ENCODE data around the gene MYO1C. TPM values are rescaled to one million over a fixed set of nuclear protein-coding genes. Genes with fewer than 3 reads are reported as not detected.

The MYO1C gene
- total and polyA plus RNA-seq, 4 donors, result 73.4 to 237 (median 89.6) TPM

DNA sequence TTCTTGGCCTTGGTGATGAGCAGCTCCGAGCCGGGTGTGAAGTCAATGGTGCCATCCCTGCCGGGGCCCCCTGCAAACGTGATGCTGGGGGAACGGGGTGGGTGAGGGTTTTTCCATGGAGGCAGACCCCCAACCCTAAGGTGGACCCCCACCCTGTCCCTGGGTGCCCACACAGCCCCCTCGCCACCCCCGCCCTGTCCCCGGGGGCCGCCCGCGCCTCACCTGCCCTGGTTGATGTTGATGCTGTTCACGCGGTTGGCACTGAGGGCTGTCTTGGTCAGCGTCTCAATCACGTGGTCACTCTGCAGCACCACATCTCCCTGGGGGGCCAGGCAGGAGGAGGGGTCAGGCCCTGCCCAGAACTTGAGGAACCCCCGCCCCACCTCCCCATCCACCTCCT is 25.2 kb downstream of the MYO1C start:
- peaks cover 0 to 3% (median 0%) of the 10 kb centered on the region in 5 donors for H3K4me1 ChIP-seq (ENCODE audit: control insufficient read depth in 5 of 5, insufficient read depth in 5 of 5, low read length in 5 of 5)

DNA sequence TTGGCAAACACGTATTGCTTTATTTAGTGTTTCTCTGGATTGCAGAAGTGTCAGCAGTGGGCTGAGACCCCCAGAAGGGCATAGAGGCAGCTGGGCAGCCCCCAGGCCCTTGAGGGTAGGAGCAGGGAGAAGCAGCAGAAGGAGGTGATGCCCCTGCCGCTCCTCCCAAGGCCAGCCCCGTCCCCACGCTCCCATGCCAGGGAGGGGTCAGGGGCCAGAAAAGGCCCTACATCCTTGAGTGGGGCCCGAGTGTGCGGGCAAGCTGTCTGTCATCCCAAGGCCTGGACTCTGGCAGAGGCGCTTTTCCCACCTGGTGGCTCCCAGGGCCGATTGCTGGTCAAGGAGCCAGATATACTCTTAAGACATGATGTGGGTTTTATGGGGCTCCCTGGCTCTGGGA is 28.3 kb downstream of the MYO1C start:
- H3K27me3 ChIP-seq (ENCODE audit: control insufficient read depth in 3 of 3, insufficient read depth in 3 of 3, low read length in 2 of 3), result no peaks in the 10 kb centered on the region
- H3K9me3 ChIP-seq (ENCODE audit: control insufficient read depth in 4 of 4, insufficient read depth in 3 of 4, low read length in 3 of 4), result no peaks in the 10 kb centered on the region
- no peaks in the 10 kb centered on the region for H3K4me1 ChIP-seq (ENCODE audit: control insufficient read depth in 5 of 5, insufficient read depth in 5 of 5, low read length in 5 of 5)
- H3K4me3 ChIP-seq, result no peak overlapping the region
- no peak overlapping the region for H3K9ac ChIP-seq (ENCODE audit: insufficient read depth in 1 of 2, low read length in 2 of 2)
- peaks cover 6 to 36% (median 10%) of the 10 kb centered on the region in 4 donors for H3K36me3 ChIP-seq (ENCODE audit: control insufficient read depth in 4 of 4, insufficient read depth in 4 of 4, low read length in 4 of 4)
- 83 to 90% methylated on average over 8 of the region's 8 CpGs for WGBS, 2 donors
- no peak for ATAC-seq (ENCODE audit: insufficient read depth, low FRiP score)
- TF ChIP-seq CTCF (IDR thresholded peaks at IDR 0.05; ENCODE audit: control extremely low read depth, extremely low read depth), result no peak
- no peak for DNase-seq
- H3K27ac ChIP-seq (ENCODE audit: low read depth in 1 of 2, low read length in 1 of 2), result no peak overlapping the region

More for the DNA sequence above, 25.2 kb downstream of the MYO1C start:
- no peak for DNase-seq
- ATAC-seq (ENCODE audit: insufficient read depth, low FRiP score), result no peak
- peaks cover 7 to 61% (median 14%) of the 10 kb centered on the region in 4 donors for H3K36me3 ChIP-seq (ENCODE audit: control insufficient read depth in 4 of 4, insufficient read depth in 4 of 4, low read length in 4 of 4)
- H3K27me3 ChIP-seq (ENCODE audit: control insufficient read depth in 3 of 3, insufficient read depth in 3 of 3, low read length in 2 of 3), result no peaks in the 10 kb centered on the region
- 92 to 98% methylated on average over 16 of the region's 16 CpGs for WGBS, 2 donors
- no peak for TF ChIP-seq CTCF (IDR thresholded peaks at IDR 0.05; ENCODE audit: control extremely low read depth, extremely low read depth)
- no peak overlapping the region for H3K9ac ChIP-seq (ENCODE audit: insufficient read depth in 1 of 2, low read length in 2 of 2)
- no peak overlapping the region for H3K27ac ChIP-seq (ENCODE audit: low read depth in 1 of 2, low read length in 1 of 2)
- H3K4me3 ChIP-seq, result no peak overlapping the region
- no peaks in the 10 kb centered on the region for H3K9me3 ChIP-seq (ENCODE audit: control insufficient read depth in 4 of 4, insufficient read depth in 3 of 4, low read length in 3 of 4)

DNA sequence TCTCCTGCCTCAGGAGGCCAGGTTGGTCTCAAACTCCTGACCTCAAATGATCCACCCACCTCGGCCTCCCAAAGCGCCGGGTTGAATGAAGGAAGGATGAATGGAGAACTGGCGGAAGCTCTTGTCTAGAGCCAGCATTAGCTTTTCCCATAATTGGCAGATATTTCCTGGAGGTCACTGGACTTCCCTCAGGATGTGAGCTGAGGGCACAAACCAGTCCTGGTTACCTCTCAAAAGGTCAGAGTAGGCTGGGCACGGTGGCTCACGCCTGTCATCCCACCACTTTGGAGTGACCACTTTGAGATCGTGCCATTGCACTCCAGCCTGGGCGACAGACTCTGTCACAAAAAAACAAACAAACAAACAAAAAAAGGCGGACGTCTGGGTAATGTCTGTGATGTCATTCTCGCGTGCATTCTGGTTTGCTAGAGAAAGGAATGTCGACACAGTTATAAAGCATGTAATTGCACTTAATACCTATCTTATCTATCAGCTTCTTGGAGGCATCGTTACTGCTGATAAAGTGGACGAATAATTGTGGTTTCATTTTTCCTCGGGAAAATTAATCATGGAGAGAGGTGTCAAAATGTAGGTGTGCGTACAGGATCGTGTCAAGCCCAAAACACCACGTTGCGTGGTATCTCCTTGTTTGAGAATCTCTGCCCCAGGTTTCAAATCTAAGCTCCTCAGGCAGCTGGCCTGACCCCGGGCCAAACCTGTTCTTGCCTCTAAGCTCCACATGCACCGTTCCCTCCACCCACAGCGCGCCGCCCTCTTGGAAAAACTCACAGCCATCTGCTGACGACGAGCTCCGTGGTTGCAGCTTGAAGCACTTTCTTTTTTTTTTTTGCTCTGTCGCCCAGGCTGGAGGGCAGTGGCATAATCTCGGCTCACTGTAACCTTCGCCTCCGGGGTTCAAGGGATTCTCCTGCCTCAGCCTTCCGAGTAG is 30.0 kb downstream of the MYO1C start:
- TF ChIP-seq CTCF (IDR thresholded peaks at IDR 0.05; ENCODE audit: control extremely low read depth, extremely low read depth), result no peak
- Histone ChIP-seq H3K9ac (ENCODE audit: insufficient read depth in 1 of 2, low read length in 2 of 2) (no peak overlapping the region), H3K27me3 (ENCODE audit: control insufficient read depth in 3 of 3, insufficient read depth in 3 of 3, low read length in 2 of 3) (no peaks in the 10 kb centered on the region), H3K36me3 (ENCODE audit: control insufficient read depth in 4 of 4, insufficient read depth in 4 of 4, low read length in 4 of 4) (peaks cover 0 to 22% (median 3%) of the 10 kb centered on the region in 4 donors), H3K4me1 (ENCODE audit: control insufficient read depth in 5 of 5, insufficient read depth in 5 of 5, low read length in 5 of 5) (no peaks in the 10 kb centered on the region), H3K4me3 (no peak overlapping the region), H3K27ac (ENCODE audit: low read depth in 1 of 2, low read length in 1 of 2) (no peak overlapping the region), H3K9me3 (ENCODE audit: control insufficient read depth in 4 of 4, insufficient read depth in 3 of 4, low read length in 3 of 4) (no peaks in the 10 kb centered on the region)
- ATAC-seq (ENCODE audit: insufficient read depth, low FRiP score), result no peak
- 72 to 73% methylated on average over 33 of the region's 33 CpGs for WGBS, 2 donors
- no peak for DNase-seq

Measured in lung (tissue), 12 donors.